H1 (cell line): ENCODE results near the gene ITGB1BP1. TPM values are rescaled to one million over a fixed set of nuclear protein-coding genes. Genes with fewer than 3 reads are reported as not detected.

Experiments
- BRCA1 ChIP-seq: IDR thresholded peaks from 2 replicates; pipeline ENCODE4 v1.6.1; 2012; ENCODE audit warnings: low read depth, low read length, improper control_type of control experiment
- CBX8 ChIP-seq: fragments of 300-800, 300-1000 bp; sonication (generic); IDR thresholded peaks from 2 replicates; pipeline ENCODE4 v1.7.1; 2016; ENCODE audit warnings: low read depth, low read length, borderline replicate concordance
- CEBPB ChIP-seq: IDR thresholded peaks from 2 replicates; pipeline ENCODE4 v1.6.1; 2012; ENCODE audit warnings: low read depth, low read length
- EZH2 ChIP-seq: fragments of 200-600 bp; sonication (generic); IDR thresholded peaks from 2 replicates; pipeline ENCODE4 v1.7.1; 2012; ENCODE audit warnings: low read depth, mild to moderate bottlenecking, moderate library complexity, low read length, inconsistent platforms; ENCODE audit not compliant: severe bottlenecking
- GABPA ChIP-seq: IDR thresholded peaks from 2 replicates; pipeline ENCODE4 v1.6.1; 2011; ENCODE audit warnings: mild to moderate bottlenecking, low read length, moderate library complexity, borderline replicate concordance; ENCODE audit not compliant: insufficient read depth
- HDAC6 ChIP-seq: IDR thresholded peaks from one replicate; pipeline ENCODE4 v1.7.1; 2012; ENCODE audit warnings: low read depth, mild to moderate bottlenecking, inconsistent platforms, low read length, moderate library complexity
- SAP30 ChIP-seq: fragments of 300-600 bp; sonication (generic); IDR thresholded peaks from 2 replicates; pipeline ENCODE4 v1.7.1; 2012; ENCODE audit warnings: low read length, moderate library complexity, mild to moderate bottlenecking, inconsistent platforms; ENCODE audit not compliant: insufficient read depth, insufficient replicate concordance
- polyA plus RNA-seq, 7 experiments: library from polyadenylated mRNA; depleted of rRNA in 3 of 7; stranded (reverse) in 5 of 7; unstranded in 2 of 7; fragments of >200 nt in 5 of 7; fragments of 200-250 nt in 2 of 7; gene quantifications; 1 replicate in 5 of 7; 2 replicates in 1 of 7; 4 replicates in 1 of 7; pipeline versions ENCODE4 v1.2.1 to v1.2.3, GENCODE V29; 2011 to 2013; ENCODE audit warnings: missing spikeins in 2 of 7, mixed read lengths in 2 of 7
- total RNA-seq: library from RNA; stranded (reverse); fragmentation: NEBNext Ultra II Directional; extraction: Animal tissue kit (Norgen Biotek cat#: 25700); gene quantifications from 2 replicates; pipeline ENCODE4 v1.2.1, GENCODE V29; 2021
- TF ChIP-seq, protein P1 (sequence below): fragments of 300-600 bp; sonication (generic); IDR thresholded peaks from 2 replicates; pipeline ENCODE4 v1.7.1; 2012; ENCODE audit warnings: low read length, moderate library complexity, mild to moderate bottlenecking, inconsistent platforms; ENCODE audit not compliant: insufficient replicate concordance
- TF ChIP-seq, protein P2 (sequence below): IDR thresholded peaks from 2 replicates; pipeline ENCODE4 v1.6.1; 2012; ENCODE audit warnings: inconsistent platforms
- TF ChIP-seq, protein P3 (sequence below): IDR thresholded peaks from 2 replicates; pipeline ENCODE4 v1.6.1; 2011; ENCODE audit warnings: low read length, improper control_type of control experiment

The ITGB1BP1 gene
- total and polyA plus RNA-seq, 2 of the 8 experiments (the other 6 are each of a cell fraction or from before 2014, with no cell fraction given), result 16.1 to 45.4 TPM

DNA sequence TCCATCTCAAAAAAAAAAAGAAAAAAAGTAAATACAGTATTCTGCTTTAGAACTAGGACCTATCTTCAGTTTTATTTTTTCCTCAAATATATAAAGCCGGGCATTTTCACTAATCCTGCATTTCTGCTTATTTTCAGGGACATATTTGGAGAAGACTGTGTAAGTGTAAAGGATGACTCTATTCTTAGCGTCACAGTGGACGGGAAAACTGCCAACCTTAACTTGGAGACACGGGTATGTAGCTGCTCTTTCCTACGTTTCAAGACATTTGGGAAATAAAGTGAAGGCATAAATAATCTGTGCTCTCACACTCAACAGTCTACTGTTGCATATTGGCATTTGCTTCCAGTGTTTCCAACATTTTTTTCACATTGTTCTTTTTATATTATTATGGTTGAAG lies 47.9 kb upstream of the ITGB1BP1 start (continued):
- TF ChIP-seq, protein P1, sequence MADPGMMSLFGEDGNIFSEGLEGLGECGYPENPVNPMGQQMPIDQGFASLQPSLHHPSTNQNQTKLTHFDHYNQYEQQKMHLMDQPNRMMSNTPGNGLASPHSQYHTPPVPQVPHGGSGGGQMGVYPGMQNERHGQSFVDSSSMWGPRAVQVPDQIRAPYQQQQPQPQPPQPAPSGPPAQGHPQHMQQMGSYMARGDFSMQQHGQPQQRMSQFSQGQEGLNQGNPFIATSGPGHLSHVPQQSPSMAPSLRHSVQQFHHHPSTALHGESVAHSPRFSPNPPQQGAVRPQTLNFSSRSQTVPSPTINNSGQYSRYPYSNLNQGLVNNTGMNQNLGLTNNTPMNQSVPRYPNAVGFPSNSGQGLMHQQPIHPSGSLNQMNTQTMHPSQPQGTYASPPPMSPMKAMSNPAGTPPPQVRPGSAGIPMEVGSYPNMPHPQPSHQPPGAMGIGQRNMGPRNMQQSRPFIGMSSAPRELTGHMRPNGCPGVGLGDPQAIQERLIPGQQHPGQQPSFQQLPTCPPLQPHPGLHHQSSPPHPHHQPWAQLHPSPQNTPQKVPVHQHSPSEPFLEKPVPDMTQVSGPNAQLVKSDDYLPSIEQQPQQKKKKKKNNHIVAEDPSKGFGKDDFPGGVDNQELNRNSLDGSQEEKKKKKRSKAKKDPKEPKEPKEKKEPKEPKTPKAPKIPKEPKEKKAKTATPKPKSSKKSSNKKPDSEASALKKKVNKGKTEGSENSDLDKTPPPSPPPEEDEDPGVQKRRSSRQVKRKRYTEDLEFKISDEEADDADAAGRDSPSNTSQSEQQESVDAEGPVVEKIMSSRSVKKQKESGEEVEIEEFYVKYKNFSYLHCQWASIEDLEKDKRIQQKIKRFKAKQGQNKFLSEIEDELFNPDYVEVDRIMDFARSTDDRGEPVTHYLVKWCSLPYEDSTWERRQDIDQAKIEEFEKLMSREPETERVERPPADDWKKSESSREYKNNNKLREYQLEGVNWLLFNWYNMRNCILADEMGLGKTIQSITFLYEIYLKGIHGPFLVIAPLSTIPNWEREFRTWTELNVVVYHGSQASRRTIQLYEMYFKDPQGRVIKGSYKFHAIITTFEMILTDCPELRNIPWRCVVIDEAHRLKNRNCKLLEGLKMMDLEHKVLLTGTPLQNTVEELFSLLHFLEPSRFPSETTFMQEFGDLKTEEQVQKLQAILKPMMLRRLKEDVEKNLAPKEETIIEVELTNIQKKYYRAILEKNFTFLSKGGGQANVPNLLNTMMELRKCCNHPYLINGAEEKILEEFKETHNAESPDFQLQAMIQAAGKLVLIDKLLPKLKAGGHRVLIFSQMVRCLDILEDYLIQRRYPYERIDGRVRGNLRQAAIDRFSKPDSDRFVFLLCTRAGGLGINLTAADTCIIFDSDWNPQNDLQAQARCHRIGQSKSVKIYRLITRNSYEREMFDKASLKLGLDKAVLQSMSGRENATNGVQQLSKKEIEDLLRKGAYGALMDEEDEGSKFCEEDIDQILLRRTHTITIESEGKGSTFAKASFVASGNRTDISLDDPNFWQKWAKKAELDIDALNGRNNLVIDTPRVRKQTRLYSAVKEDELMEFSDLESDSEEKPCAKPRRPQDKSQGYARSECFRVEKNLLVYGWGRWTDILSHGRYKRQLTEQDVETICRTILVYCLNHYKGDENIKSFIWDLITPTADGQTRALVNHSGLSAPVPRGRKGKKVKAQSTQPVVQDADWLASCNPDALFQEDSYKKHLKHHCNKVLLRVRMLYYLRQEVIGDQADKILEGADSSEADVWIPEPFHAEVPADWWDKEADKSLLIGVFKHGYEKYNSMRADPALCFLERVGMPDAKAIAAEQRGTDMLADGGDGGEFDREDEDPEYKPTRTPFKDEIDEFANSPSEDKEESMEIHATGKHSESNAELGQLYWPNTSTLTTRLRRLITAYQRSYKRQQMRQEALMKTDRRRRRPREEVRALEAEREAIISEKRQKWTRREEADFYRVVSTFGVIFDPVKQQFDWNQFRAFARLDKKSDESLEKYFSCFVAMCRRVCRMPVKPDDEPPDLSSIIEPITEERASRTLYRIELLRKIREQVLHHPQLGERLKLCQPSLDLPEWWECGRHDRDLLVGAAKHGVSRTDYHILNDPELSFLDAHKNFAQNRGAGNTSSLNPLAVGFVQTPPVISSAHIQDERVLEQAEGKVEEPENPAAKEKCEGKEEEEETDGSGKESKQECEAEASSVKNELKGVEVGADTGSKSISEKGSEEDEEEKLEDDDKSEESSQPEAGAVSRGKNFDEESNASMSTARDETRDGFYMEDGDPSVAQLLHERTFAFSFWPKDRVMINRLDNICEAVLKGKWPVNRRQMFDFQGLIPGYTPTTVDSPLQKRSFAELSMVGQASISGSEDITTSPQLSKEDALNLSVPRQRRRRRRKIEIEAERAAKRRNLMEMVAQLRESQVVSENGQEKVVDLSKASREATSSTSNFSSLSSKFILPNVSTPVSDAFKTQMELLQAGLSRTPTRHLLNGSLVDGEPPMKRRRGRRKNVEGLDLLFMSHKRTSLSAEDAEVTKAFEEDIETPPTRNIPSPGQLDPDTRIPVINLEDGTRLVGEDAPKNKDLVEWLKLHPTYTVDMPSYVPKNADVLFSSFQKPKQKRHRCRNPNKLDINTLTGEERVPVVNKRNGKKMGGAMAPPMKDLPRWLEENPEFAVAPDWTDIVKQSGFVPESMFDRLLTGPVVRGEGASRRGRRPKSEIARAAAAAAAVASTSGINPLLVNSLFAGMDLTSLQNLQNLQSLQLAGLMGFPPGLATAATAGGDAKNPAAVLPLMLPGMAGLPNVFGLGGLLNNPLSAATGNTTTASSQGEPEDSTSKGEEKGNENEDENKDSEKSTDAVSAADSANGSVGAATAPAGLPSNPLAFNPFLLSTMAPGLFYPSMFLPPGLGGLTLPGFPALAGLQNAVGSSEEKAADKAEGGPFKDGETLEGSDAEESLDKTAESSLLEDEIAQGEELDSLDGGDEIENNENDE, result no peak
- TF ChIP-seq HDAC6 (no peak), SAP30 (no peak), EZH2 (no peak), GABPA (no peak), BRCA1 (no peak), CBX8 (no peak), CEBPB (no peak)
- TF ChIP-seq, protein P2, sequence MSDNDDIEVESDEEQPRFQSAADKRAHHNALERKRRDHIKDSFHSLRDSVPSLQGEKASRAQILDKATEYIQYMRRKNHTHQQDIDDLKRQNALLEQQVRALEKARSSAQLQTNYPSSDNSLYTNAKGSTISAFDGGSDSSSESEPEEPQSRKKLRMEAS, result no peak
- TF ChIP-seq, protein P3, sequence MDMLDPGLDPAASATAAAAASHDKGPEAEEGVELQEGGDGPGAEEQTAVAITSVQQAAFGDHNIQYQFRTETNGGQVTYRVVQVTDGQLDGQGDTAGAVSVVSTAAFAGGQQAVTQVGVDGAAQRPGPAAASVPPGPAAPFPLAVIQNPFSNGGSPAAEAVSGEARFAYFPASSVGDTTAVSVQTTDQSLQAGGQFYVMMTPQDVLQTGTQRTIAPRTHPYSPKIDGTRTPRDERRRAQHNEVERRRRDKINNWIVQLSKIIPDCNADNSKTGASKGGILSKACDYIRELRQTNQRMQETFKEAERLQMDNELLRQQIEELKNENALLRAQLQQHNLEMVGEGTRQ, result no peak
